Smooth muscle cell of trachea (primary cell): ENCODE measurements around the gene PFN3. TPM values are rescaled to one million over a fixed set of nuclear protein-coding genes. Genes with fewer than 3 reads are reported as not detected.

Source experiments
- total RNA-seq: library from RNA; depleted of rRNA; stranded (reverse); fragments of >200 nt; gene quantifications from 2 replicates; pipeline ENCODE4 v1.2.1, GENCODE V29; 2014

PFN3 gene, protein sequence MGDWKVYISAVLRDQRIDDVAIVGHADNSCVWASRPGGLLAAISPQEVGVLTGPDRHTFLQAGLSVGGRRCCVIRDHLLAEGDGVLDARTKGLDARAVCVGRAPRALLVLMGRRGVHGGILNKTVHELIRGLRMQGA
- total RNA-seq: not detected in 2 replicates

DNA sequence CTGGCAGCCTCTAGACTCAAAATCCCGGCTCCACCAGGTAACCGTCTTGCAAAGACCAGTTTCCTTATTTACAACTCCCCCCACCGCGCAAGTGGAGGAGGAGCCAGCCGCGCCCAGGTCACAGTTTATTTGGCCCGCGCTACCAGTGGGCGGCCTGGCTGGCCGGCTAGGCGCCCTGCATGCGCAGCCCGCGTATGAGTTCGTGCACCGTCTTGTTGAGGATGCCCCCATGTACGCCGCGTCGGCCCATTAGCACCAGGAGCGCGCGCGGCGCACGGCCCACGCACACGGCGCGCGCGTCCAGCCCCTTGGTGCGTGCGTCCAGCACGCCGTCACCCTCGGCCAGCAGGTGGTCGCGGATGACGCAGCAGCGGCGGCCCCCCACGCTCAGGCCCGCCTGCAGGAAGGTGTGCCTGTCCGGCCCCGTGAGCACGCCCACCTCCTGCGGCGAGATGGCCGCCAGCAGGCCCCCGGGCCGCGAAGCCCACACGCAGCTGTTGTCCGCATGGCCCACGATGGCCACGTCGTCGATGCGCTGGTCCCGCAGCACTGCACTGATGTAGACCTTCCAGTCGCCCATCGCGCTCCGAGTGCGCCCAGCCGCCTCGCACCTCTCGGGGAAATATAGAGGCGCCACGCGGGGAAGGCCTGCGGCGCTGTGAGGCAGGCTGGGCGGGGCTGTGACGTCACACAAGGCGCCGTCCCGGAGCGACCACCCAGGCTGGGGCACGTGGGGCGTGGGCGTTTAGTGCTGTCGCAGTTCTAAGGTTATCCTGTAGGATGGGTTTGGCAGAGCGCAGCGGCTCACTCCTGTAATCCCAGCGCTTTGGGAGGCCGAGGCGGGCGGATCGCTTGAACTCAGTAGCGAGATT, at the start of gene PFN3:
Gene PFN3 (minus strand): TSS at position 665 of the 872 bp plus-strand sequence. CDS start 85 bp downstream, at position 580.

DNA sequence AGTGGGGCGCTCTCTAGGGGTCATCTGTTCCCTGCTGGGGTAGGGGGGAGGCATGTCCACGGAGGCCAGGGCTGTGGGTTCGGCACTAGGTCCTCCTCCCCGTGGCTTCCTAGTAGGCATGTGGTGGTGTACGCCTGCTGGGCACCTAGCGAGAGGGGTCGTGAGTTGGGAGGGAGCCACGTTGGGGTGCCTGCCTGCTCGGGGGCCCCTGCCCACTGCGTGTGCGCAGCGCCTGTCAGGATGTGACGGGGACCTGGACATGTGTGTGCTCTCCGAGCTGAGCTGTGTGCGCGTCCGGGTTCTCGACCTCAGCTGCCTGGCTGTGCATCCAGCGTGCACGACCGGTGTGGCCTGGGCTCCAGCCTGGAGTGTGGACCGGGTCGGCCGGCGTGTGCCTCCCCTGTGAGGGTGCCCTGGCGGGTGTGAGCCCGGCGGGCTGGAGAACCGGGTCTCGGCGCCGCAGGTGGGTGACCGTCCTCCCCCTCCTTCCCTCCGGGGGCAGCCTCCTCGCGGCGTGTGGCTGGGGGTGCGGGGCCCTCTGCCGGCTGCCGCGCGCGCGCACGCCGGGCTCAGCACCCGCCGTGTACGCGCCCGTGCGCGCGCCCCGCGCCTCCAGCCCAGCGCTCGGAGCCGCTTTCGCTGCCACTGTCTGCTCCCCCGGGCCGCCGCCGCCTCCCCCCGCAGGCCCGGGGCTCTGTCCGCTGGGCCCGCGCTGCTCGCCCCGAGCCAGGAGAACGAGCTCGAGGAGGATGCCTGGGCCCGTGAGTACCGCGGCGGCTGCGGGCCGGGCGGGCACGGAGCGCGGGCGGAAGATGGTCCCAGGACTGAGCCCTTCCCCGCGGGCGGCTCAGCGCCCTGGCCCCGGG, 46.0 kb upstream of the PFN3 start, which contains the start of gene PRR7:
Gene PRR7 (plus strand): TSS at position 615 of the 866 bp plus-strand sequence. CDS start 8,254 bp downstream, outside the sequence.

DNA sequence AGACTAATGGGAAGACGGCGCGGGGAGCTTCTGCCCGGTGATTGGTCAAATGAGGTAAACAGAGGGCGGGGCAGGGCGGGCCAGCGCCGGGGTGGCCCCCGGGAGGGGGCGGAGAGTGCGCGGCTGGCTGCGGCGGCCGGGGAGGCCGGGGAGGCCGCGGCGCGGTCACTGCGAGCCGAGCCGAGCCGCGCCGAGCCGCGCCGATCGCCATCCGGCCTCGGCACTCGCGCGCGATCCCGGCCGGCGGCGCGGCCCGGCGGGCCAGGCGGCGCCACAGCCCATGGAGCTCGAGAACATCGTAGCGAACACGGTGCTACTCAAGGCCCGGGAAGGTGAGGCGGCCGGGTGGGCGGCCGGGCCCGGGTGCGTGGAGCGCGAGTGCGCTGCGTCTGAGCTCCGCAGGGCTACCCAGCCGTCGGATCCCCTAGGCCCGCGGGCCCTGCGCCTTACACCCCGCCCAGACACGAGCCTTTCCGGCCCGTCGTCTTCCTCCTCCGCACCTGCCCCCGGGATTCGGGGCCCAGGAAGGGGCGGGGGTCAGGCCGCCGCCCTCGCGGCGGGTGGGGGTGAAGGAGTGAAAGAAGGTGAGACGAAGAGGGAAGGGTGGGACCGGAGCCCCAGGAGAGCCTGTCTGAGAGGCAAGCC, 26.2 kb upstream of the PFN3 start, which contains the start of gene GRK6:
Gene GRK6 (plus strand): TSS at position 111 of the 645 bp plus-strand sequence. CDS start 170 bp downstream, at position 281.

GRCh38 chr5:177409043-177409801, 8.8 kb upstream of the PFN3 start, which contains the start of gene F12:
Gene F12, minus strand, starts transcription at chr5:177409564. Its CDS starts 37 bp downstream, at chr5:177409527.

DNA sequence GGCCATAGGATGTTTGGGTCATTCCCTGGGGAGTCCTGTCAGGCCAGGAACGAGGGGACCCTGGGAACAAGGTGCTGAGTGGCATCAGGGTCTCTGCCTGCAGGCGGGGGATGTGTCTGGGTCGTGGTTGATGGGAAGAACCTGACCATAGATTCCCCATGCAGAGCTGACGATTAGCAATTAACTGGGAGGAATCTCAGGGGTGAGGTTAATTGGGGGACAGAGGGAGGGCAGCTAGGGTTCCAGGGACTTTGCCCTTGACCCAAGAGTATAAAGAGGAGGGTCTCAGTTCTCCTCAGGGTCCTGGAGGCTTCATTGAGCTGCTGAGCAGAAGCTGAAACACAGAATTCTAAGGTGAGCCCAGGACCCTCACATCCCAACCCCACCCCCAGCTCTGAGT, 16.3 kb downstream of the PFN3 start, which contains the start of gene SLC34A1:
Gene SLC34A1 (plus strand): TSS at position 301 of the 400 bp plus-strand sequence. CDS start 1,308 bp downstream, outside the sequence.

DNA sequence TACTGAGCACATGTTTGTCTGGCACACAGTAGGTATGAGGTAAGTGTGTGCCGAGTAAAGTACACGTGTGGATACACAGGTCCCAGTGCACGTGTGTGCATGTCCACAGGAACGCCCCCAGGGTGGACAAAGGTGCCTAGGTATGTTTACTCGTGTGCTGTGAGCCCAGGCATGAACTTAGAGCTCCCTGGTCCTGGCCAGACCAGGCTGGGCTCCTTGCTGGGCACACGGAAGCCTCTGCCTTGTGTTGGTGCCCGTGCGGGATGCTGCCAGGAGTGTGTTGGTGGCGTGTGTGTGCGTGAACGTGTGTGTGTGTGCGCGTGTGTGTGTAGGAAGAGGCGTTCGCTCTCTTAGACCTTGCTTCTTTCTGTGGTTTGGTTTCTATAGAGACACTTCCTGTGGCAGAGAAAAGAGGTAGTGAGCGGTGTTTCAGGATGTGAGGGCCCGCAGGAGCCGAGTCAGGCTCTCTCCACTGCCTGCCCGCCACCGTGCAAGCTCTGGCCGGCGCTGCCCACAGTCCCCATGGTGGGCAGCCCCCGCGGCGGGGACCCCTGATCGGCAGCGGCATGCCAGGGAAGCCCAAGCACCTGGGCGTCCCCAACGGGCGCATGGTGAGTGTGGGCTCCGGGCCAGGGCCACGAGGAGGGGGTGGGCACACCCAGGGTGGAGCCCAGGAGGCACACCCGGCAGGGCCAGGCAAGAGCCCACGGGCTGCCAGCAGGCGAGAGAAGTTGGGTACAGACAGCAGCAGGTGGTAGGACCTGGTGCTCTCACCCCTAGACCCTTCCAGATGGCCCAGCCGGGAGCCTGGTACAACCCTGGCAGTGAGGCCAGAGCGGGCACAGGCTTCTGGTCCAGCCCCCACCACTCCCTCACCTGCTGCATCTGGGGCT, 42.8 kb downstream of the PFN3 start, which contains the start of gene RGS14:
Gene RGS14 (plus strand): TSS at position 466 of the 893 bp plus-strand sequence. CDS start 101 bp downstream, at position 567.

GRCh38 chr5:177351392-177352329, 48.8 kb downstream of the PFN3 start, which contains the start of gene LMAN2:
Gene LMAN2, minus strand, starts transcription at chr5:177351668. Its CDS starts 21 bp downstream, at chr5:177351647.

Other genes with a start within 250 kb of the PFN3 start
- 15.4 and 33.4 TPM in 2 replicates for gene RAB24, start 96.9 kb downstream of the PFN3 start, total RNA-seq
- 72.8 and 136 TPM in 2 replicates for gene PRELID1, start 96.9 kb downstream of the PFN3 start, total RNA-seq
- 3.0 and 30.5 TPM in 2 replicates for gene MXD3, start 88.8 kb downstream of the PFN3 start, total RNA-seq
- 418 and 537 TPM in 2 replicates for gene LMAN2, start 49.0 kb downstream of the PFN3 start, total RNA-seq
- 5.6 and 8.3 TPM in 2 replicates for gene RGS14, start 42.7 kb downstream of the PFN3 start, total RNA-seq
- gene SLC34A1, start 16.2 kb downstream of the PFN3 start, total RNA-seq: not detected in 2 replicates
- gene F12, start 8.9 kb upstream of the PFN3 start, total RNA-seq: 0.17 TPM in 1 of 2 replicates, not detected in the other
- gene GRK6, start 26.0 kb upstream of the PFN3 start, total RNA-seq: 13.7 and 17.3 TPM in 2 replicates
- 2.9 and 12.4 TPM in 2 replicates for gene PRR7, start 46.2 kb upstream of the PFN3 start, total RNA-seq
- gene DBN1, start 73.0 kb upstream of the PFN3 start, total RNA-seq: 125 and 183 TPM in 2 replicates
- gene PDLIM7, start 96.9 kb upstream of the PFN3 start, total RNA-seq: 79.7 and 108 TPM in 2 replicates
- gene DOK3, start 109.2 kb upstream of the PFN3 start, total RNA-seq: 1.8 and 2.0 TPM in 2 replicates
- gene DDX41, start 116.3 kb upstream of the PFN3 start, total RNA-seq: 86.8 and 98.9 TPM in 2 replicates
- gene FAM193B, start 153.9 kb upstream of the PFN3 start, total RNA-seq: 25.7 and 41.7 TPM in 2 replicates
- gene TMED9, start 191.5 kb upstream of the PFN3 start, total RNA-seq: 163 and 218 TPM in 2 replicates
- gene B4GALT7, start 199.5 kb upstream of the PFN3 start, total RNA-seq: 33.0 and 52.1 TPM in 2 replicates